OCI-LY1 (cell line): ENCODE measurements around the gene NUBP2.

Experiments
- H2AFZ ChIP-seq: fragments of 200-600 bp; sonication (generic), shearing (Covaris generic); 2 replicates; pipeline ENCODE4 v1.6.0; 2014; ENCODE audit warnings: antibody characterized with exemption, mild to moderate bottlenecking, low read length
- H3F3A ChIP-seq: fragments of 200-600 bp; sonication (generic), shearing (Covaris generic); 2 replicates; pipeline ENCODE4 v1.6.0; 2014; ENCODE audit warnings: mild to moderate bottlenecking, antibody characterized with exemption, low read length, moderate library complexity; ENCODE audit not compliant: insufficient read depth
- H3K27ac ChIP-seq: fragments of 200-600 bp; sonication (generic); 2 replicates; pipeline ENCODE4 v1.5.1; 2014; ENCODE audit warnings: low read length, mixed run types, mild to moderate bottlenecking, low read depth; ENCODE audit not compliant: poor library complexity, severe bottlenecking
- H3K27me3 ChIP-seq: fragments of 200-600 bp; sonication (generic); 2 replicates; pipeline ENCODE4 v1.6.0; 2014; ENCODE audit warnings: antibody characterized with exemption, mild to moderate bottlenecking, low read length, moderate library complexity; ENCODE audit not compliant: insufficient read depth
- H3K36me3 ChIP-seq: fragments of 200-600 bp; sonication (generic); 2 replicates; pipeline ENCODE4 v1.6.1; 2014; ENCODE audit warnings: mild to moderate bottlenecking, antibody characterized with exemption, low read length, moderate library complexity, mixed read lengths; ENCODE audit not compliant: insufficient read depth
- H3K4me1 ChIP-seq: fragments of 200-600 bp; sonication (generic); 2 replicates; pipeline ENCODE4 v1.5.1; 2014; ENCODE audit warnings: mild to moderate bottlenecking, low read length, moderate library complexity; ENCODE audit not compliant: insufficient read depth, severe bottlenecking
- H3K4me2 ChIP-seq: fragments of 200-600 bp; sonication (generic), shearing (Covaris generic); 2 replicates; pipeline ENCODE4 v1.6.1; 2014; ENCODE audit warnings: low read length
- H3K4me3 ChIP-seq: fragments of 200-600 bp; sonication (generic); 2 replicates; pipeline ENCODE4 v1.5.1; 2014; ENCODE audit warnings: low read length, low read depth, mild to moderate bottlenecking, mixed read lengths; ENCODE audit not compliant: poor library complexity, severe bottlenecking
- H3K79me2 ChIP-seq: fragments of 200-600 bp; shearing (Covaris generic); 2 replicates; pipeline ENCODE4 v1.6.1; 2016; ENCODE audit warnings: mixed run types, low read length, mixed read lengths; ENCODE audit not compliant: insufficient read depth
- H3K9ac ChIP-seq: fragments of 200-600 bp; sonication (generic), shearing (Covaris generic); 2 replicates; pipeline ENCODE4 v1.6.1; 2014; ENCODE audit warnings: mild to moderate bottlenecking, low read length, mixed read lengths
- H3K9me2 ChIP-seq: fragments of 200-600 bp; sonication (generic), shearing (Covaris generic); 2 replicates; pipeline ENCODE4 v1.6.1; 2014; ENCODE audit warnings: low read depth, mild to moderate bottlenecking, low read length, mixed read lengths
- H3K9me3 ChIP-seq: fragments of 200-600 bp; shearing (Covaris generic); 2 replicates; pipeline ENCODE4 v1.6.1; 2014; ENCODE audit warnings: low read length, mixed read lengths
- H4K20me1 ChIP-seq: fragments of 200-600 bp; sonication (generic), shearing (Covaris generic); 2 replicates; pipeline ENCODE4 v1.6.0; 2016; ENCODE audit warnings: mild to moderate bottlenecking, low read length; ENCODE audit not compliant: insufficient read depth
- EZH2 ChIP-seq: fragments of 200-600 bp; sonication (generic), shearing (Covaris generic); IDR thresholded peaks from 2 replicates; pipeline ENCODE4 v1.8.0; 2017; ENCODE audit warnings: borderline replicate concordance, mixed run types, mild to moderate bottlenecking, antibody characterized with exemption, low read length, moderate library complexity, mixed read lengths
- TF ChIP-seq, protein P1 (sequence below): fragments of 200-600 bp; sonication (generic), shearing (Covaris generic); IDR thresholded peaks from 2 replicates; pipeline ENCODE4 v1.5.1; 2017; ENCODE audit warnings: mild to moderate bottlenecking, antibody characterized with exemption, low read length, moderate library complexity, mixed read lengths

NUBP2 gene

DNA sequence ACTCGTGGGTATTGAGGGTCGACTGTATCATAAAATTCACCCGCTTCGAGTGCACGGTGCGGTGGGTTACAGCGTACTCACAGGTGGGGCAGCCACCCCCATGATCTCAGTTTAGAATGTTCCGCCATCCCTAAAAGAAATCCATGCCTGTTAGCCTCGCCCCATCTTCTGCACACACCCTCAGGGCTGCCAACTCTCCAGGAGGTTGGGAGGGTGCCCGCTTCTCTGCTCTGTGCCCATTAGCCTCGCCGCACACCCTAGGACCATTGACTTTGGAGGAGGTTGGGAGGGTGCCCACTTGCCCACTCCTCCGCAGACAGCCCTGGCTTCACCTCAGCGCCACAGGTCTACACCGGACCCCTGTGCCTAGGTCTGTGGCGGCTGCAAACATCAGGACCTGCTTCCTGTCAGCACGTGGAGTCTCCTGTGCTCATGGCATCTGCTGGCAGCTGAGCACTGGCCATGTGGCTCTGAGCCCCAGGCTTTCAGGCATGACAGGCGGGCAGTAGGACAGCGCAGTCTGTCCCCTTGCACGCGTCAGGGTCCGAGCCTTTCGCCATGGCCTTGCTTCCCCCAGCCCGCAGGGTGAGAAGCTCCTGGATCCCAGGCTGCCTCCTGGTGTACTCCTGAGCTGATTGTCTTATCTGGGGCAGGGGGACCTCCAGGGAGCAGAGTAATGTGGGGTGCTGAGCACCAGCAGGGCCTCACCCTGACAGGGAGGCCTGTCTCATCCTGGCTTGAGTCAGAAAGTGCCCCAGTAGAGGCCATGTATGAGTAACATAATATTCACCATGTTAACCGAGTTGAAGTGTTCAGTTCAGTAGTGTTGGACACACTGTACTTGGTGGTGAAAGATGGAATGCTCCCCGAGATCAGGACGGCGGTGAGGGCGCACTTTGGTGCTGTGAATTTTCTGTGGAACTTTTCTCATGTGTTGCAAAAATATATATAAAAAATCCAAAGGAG, 33.3 kb upstream of the NUBP2 start:
- H3K79me2 ChIP-seq = no peaks in the 10 kb centered on the region
- no peak overlapping the region for H3K4me2 ChIP-seq
- TF ChIP-seq, protein P1, sequence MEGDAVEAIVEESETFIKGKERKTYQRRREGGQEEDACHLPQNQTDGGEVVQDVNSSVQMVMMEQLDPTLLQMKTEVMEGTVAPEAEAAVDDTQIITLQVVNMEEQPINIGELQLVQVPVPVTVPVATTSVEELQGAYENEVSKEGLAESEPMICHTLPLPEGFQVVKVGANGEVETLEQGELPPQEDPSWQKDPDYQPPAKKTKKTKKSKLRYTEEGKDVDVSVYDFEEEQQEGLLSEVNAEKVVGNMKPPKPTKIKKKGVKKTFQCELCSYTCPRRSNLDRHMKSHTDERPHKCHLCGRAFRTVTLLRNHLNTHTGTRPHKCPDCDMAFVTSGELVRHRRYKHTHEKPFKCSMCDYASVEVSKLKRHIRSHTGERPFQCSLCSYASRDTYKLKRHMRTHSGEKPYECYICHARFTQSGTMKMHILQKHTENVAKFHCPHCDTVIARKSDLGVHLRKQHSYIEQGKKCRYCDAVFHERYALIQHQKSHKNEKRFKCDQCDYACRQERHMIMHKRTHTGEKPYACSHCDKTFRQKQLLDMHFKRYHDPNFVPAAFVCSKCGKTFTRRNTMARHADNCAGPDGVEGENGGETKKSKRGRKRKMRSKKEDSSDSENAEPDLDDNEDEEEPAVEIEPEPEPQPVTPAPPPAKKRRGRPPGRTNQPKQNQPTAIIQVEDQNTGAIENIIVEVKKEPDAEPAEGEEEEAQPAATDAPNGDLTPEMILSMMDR = no peak
- no peak for TF ChIP-seq EZH2
- H3K36me3 ChIP-seq = peaks cover 60% of the 10 kb centered on the region
- no peak overlapping the region for H3K4me3 ChIP-seq
- no peaks in the 10 kb centered on the region for H3F3A ChIP-seq
- H4K20me1 ChIP-seq = no peaks in the 10 kb centered on the region
- no peaks in the 10 kb centered on the region for H3K9me3 ChIP-seq
- no peak overlapping the region for H3K9ac ChIP-seq
- H2AFZ ChIP-seq = no peak overlapping the region
- H3K4me1 ChIP-seq = no peaks in the 10 kb centered on the region
- H3K27me3 ChIP-seq = no peaks in the 10 kb centered on the region
- H3K27ac ChIP-seq = no peak overlapping the region
- no peaks in the 10 kb centered on the region for H3K9me2 ChIP-seq

DNA sequence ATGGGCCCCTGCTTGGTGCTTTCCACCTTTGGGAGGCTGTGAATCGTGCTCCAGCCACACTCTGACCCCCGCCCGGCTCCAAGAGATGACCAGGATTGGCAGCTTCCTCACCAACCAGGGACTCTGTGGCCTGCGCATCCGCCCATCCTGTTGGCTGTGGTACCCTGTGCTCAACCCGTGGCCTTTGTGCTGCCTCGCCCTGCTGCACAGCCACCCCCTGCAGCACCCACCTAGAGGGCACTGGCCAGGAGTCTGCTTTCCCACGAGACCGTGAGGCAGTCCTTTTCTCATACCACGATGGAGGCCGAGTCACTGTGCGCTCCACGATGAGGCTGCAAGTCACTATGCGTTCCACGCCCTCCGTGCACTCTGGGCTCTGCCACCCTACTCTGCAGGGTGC, 30.8 kb upstream of the NUBP2 start:
- no peaks in the 10 kb centered on the region for H3K4me1 ChIP-seq
- no peaks in the 10 kb centered on the region for H3K9me3 ChIP-seq
- H3K9me2 ChIP-seq = no peaks in the 10 kb centered on the region
- no peak for TF ChIP-seq EZH2
- TF ChIP-seq, protein P1 = no peak
- no peaks in the 10 kb centered on the region for H3K27me3 ChIP-seq
- H3K4me3 ChIP-seq = no peak overlapping the region
- H3K4me2 ChIP-seq = no peak overlapping the region
- H3K27ac ChIP-seq = no peak overlapping the region
- no peaks in the 10 kb centered on the region for H3F3A ChIP-seq
- H4K20me1 ChIP-seq = no peaks in the 10 kb centered on the region
- no peaks in the 10 kb centered on the region for H3K79me2 ChIP-seq
- no peak overlapping the region for H2AFZ ChIP-seq
- H3K36me3 ChIP-seq = peaks cover 60% of the 10 kb centered on the region
- H3K9ac ChIP-seq = no peak overlapping the region

DNA sequence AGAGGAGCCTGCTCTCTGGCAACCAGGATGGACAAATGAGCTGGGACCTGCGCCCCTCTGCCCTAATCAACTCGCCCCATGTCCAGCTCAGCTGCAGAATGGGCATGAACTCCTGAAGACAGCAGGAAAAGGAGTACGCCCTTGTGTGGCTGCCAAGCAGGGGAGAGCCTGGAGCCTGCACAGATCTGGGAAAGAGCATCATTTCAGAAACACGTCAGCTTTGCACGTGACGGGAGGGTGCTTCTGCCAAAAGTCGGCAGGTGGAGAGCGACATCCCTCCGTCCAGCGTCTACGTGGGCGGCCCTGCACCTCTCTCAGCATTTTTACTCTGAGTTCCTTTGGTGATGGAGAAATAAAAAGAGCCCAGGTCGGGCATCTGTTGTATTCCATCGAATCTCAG, 29.9 kb upstream of the NUBP2 start:
- Histone ChIP-seq H3K27ac (no peak overlapping the region), H3K9me2 (no peaks in the 10 kb centered on the region), H3K36me3 (peaks cover 52% of the 10 kb centered on the region), H3K4me1 (no peaks in the 10 kb centered on the region), H3K9me3 (no peaks in the 10 kb centered on the region), H3K4me2 (no peak overlapping the region), H3F3A (no peaks in the 10 kb centered on the region), H2AFZ (no peak overlapping the region), H3K79me2 (no peaks in the 10 kb centered on the region), H3K27me3 (no peaks in the 10 kb centered on the region), H3K9ac (no peak overlapping the region), H4K20me1 (no peaks in the 10 kb centered on the region), H3K4me3 (no peak overlapping the region)
- TF ChIP-seq, protein P1 = no peak
- TF ChIP-seq EZH2 = no peak
